B cell (primary cell): ENCODE data around the gene BAIAP3. TPM values are rescaled to one million over a fixed set of nuclear protein-coding genes. Genes with fewer than 3 reads are reported as not detected.

Source experiments
- ATAC-seq: fragments of 200-7000 bp; cut with Tn5 transposase; one replicate; pipeline ENCODE4 v1.10.0; 2021; ENCODE audit warnings: low read depth, mild to moderate bottlenecking, moderate number of reproducible peaks, moderate library complexity
- CTCF ChIA-PET: fragments of 350-600 bp; sonication (Branson Sonifier 250); formaldehyde crosslinking; loops from one replicate; lab custom pipeline; 2021; ENCODE audit warnings: antibody characterized with exemption, inconsistent platforms; lab: Charles Lee
- POLR2A ChIA-PET: fragments of 350-600 bp; sonication (Branson Sonifier 250); formaldehyde crosslinking; loops from one replicate; lab custom pipeline; 2021; ENCODE audit warnings: antibody characterized with exemption; lab: Charles Lee
- DNase-seq: peaks from one replicate; pipeline ENCODE4 v3.0.0; 2013
- H2AFZ ChIP-seq: 2 replicates; pipeline ENCODE4 v1.6.1; 2012; ENCODE audit warnings: mild to moderate bottlenecking, low read depth, low read length; ENCODE audit not compliant: insufficient read depth, poor library complexity, severe bottlenecking
- H3K27ac ChIP-seq, 2 donors: 1 replicate in 1 of 2; 2 replicates in 1 of 2; pipeline ENCODE4 v1.5.1; 2012 to 2013; ENCODE audit warnings: low read length in 2 of 2, mild to moderate bottlenecking in 2 of 2, moderate library complexity in 1 of 2
- H3K27me3 ChIP-seq, 4 experiments: fragments of 200-600 bp in 1 of 4; sonication (generic) in 1 of 4; replicated peaks in 1 of 4; 1 replicate in 2 of 4; 2 replicates in 2 of 4; pipeline versions ENCODE4 v1.6.1 to v1.7.0; 2013 to 2016; ENCODE audit warnings: low read length in 3 of 4, mild to moderate bottlenecking in 2 of 4, mixed read lengths in 1 of 4, moderate library complexity in 1 of 4; ENCODE audit not compliant: insufficient read depth in 4 of 4, control insufficient read depth in 3 of 4; ENCODE audit errors: control extremely low read depth in 1 of 4
- H3K36me3 ChIP-seq, 2 experiments: replicated peaks in 1 of 2; 1 replicate in 1 of 2; 2 replicates in 1 of 2; pipeline versions ENCODE4 v1.6.1 to v1.7.1; 2013; ENCODE audit warnings: low read length in 1 of 2; ENCODE audit not compliant: insufficient read depth in 2 of 2, control insufficient read depth in 1 of 2; ENCODE audit errors: control extremely low read depth in 1 of 2, extremely low read depth in 1 of 2
- H3K4me1 ChIP-seq, 2 donors: fragments of 200-600 bp in 1 of 2; sonication (generic) in 1 of 2; 1 replicate in 1 of 2; 2 replicates in 1 of 2; pipeline versions ENCODE4 v1.5.1 to v1.6.1; 2013 to 2017; ENCODE audit warnings: low read length in 2 of 2; ENCODE audit not compliant: control insufficient read depth in 2 of 2, insufficient read depth in 2 of 2
- H3K4me2 ChIP-seq: replicated peaks from 2 replicates; pipeline ENCODE3; 2012; ENCODE audit warnings: mild to moderate bottlenecking, low read depth, low read length; ENCODE audit not compliant: poor library complexity, severe bottlenecking
- H3K4me3 ChIP-seq, 5 experiments: fragments of 200-600 bp in 1 of 5; sonication (generic) in 1 of 5; 1 replicate in 3 of 5; 2 replicates in 2 of 5; pipeline versions ENCODE4 v1.5.1 to v1.7.0; 2011 to 2016; ENCODE audit warnings: low read length in 4 of 5, mild to moderate bottlenecking in 4 of 5, low read depth in 2 of 5, control low read depth in 1 of 5, moderate library complexity in 1 of 5; ENCODE audit not compliant: insufficient read depth in 1 of 5; ENCODE audit errors: control extremely low read depth in 1 of 5, extremely low read depth in 1 of 5
- H3K79me2 ChIP-seq: fragments of 200-600 bp; sonication (generic); one replicate; pipeline ENCODE4 v1.6.0; 2016; ENCODE audit warnings: low read length; ENCODE audit not compliant: control insufficient read depth, insufficient read depth
- H3K9ac ChIP-seq: fragments of 200-600 bp; sonication (generic); 2 replicates; pipeline ENCODE4 v1.6.1; 2017; ENCODE audit warnings: mild to moderate bottlenecking, low read length, moderate library complexity
- H3K9me3 ChIP-seq, 3 donors: one replicate each; pipeline versions ENCODE4 v1.6.1 to v1.7.1; 2013; ENCODE audit warnings: low read length in 2 of 3; ENCODE audit not compliant: control insufficient read depth in 2 of 3, insufficient read depth in 1 of 3; ENCODE audit errors: control extremely low read depth in 1 of 3
- H4K20me1 ChIP-seq: 2 replicates; pipeline ENCODE4 v1.6.0; 2012; ENCODE audit warnings: mild to moderate bottlenecking, low read length; ENCODE audit not compliant: insufficient read depth, control insufficient read depth, poor library complexity, severe bottlenecking
- H3K27ac Mint-ChIP-seq: one replicate; pipeline ENCODE4 v1.8.0; 2021; ENCODE audit warnings: mixed read lengths
- H3K27me3 Mint-ChIP-seq: one replicate; pipeline ENCODE4 v1.8.0; 2021; ENCODE audit warnings: mixed read lengths
- H3K4me1 Mint-ChIP-seq: one replicate; pipeline ENCODE4 v1.8.0; 2021; ENCODE audit warnings: mixed read lengths
- H3K4me3 Mint-ChIP-seq: one replicate; pipeline ENCODE4 v1.8.0; 2021; ENCODE audit warnings: mixed read lengths
- H3K9me3 Mint-ChIP-seq: one replicate; pipeline ENCODE4 v1.8.0; 2022; ENCODE audit warnings: mixed read lengths; ENCODE audit not compliant: insufficient read depth
- EZH2 ChIP-seq: IDR thresholded peaks from 2 replicates; pipeline ENCODE4 v1.6.1; 2012; ENCODE audit warnings: borderline replicate concordance, low read depth, mild to moderate bottlenecking, moderate library complexity, low read length; ENCODE audit not compliant: insufficient read depth, poor library complexity, severe bottlenecking
- WGBS: methylation state at CpG from one replicate; pipeline ENCODE4 v1.1.5; 2013; ENCODE audit warnings: missing lambda C conversion rate; ENCODE audit not compliant: insufficient coverage; 5-methylcytosine and 5-hydroxymethylcytosine counted together
- intact Hi-C: fragments of 100-400 bp; cut with micrococcal nuclease; formaldehyde crosslinking; loops from one replicate; pipeline ENCODE4 v1.10.0; 2022
- polyA plus RNA-seq: library from polyadenylated mRNA; depleted of rRNA; stranded (reverse); fragments of >200 nt; gene quantifications from 2 replicates; pipeline ENCODE4 v1.2.3, GENCODE V29; 2012
- total RNA-seq, 2 donors: library from RNA; stranded (reverse); fragments of 120-200 nt in 1 of 2; gene quantifications; 1 replicate in 1 of 2; 2 replicates in 1 of 2; pipeline versions ENCODE4 v1.2.3 to v1.2.4, GENCODE V29; 2013 to 2022
- TF ChIP-seq, protein P1 (sequence below): fragments of 200-600 bp; IDR thresholded peaks from one replicate; pipeline ENCODE4 v1.8.0; 2022; ENCODE audit warnings: antibody characterized with exemption, mild to moderate bottlenecking

BAIAP3 gene
- total and polyA plus RNA-seq, 2 donors (not counting 1 experiment from before 2014, with no cell fraction given) = 119 to 130 TPM

DNA sequence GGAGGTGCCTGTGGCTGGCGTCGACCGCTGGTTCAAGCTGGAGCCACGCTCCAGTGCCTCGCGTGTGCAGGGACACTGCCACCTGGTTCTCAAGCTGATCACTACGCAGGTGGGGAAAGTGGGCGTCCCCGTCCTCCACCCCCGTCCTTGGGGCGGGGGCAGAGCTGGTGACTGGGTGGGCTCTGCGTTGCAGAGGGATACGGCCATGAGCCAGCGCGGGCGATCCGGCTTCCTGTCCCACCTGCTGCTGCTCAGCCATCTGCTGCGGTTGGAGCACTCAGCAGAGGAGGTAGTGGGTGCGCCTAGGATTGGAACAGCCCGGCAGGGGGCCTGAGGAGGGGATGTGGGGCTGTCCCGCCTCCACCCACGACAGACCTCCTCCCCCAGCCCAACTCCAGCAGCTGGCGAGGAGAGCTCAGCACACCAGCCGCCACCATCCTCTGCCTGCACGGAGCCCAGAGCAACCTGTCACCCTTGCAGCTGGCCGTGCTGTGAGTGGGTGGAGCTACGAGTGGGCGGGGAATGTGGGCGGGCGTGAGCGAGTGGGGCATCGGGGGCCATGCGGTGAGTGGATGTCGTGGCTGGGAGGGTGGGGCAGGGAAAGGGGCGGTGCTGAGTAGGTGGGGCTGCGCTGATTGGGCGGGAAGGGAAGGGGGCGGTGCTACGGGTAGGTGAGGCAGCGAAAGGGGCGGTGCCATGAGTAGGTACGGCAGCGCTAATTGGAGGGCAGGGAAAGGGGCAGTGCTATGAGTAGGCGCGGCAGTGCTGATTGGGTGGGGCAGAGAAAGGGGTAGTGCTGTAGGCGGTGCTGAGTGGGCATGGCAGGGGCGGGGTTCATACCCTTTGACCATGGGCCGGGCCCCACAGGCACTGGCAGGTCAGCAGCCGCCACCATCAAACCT, 9.3 kb downstream of the BAIAP3 start:
- Mint-ChIP-seq H3K9me3 (no peaks in the 10 kb centered on the region), H3K27ac (peak overlapping the region; percentile 91), H3K4me1 (peaks cover 23% of the 10 kb centered on the region), H3K4me3 (peak overlapping the region; percentile 86), H3K27me3 (no peaks in the 10 kb centered on the region)
- Histone ChIP-seq H3K4me2 (peak overlapping the region; percentile 95), H3K36me3 (peaks cover 0 to 1% of the 10 kb centered on the region in 2 experiments), H3K9me3 (peaks cover 0 to 3% (median 0%) of the 10 kb centered on the region in 3 donors), H3K4me1 (peaks cover 16 to 30% of the 10 kb centered on the region in 2 donors), H4K20me1 (peaks cover 16% of the 10 kb centered on the region), H3K9ac (peak overlapping the region; percentile 59), H2AFZ (peak overlapping the region; percentile 45), H3K79me2 (no peaks in the 10 kb centered on the region), H3K4me3 (peak overlapping the region in 4 of 5 experiments; percentile 38 to 68 (median 44)), H3K27me3 (no peaks in the 10 kb centered on the region), H3K27ac (peak overlapping the region in 1 of 2 donors; percentile 42)
- CTCF ChIA-PET = interaction anchor here (0.6 to 1.6 kb wide), 6 partner anchors 10 to 42 kb away, joined by 3 to 8 read pairs (median 4); no protein-coding TSS in a partner anchor
- WGBS = 0% methylated on average over 41 of the region's 49 CpGs
- TF ChIP-seq, protein P1, sequence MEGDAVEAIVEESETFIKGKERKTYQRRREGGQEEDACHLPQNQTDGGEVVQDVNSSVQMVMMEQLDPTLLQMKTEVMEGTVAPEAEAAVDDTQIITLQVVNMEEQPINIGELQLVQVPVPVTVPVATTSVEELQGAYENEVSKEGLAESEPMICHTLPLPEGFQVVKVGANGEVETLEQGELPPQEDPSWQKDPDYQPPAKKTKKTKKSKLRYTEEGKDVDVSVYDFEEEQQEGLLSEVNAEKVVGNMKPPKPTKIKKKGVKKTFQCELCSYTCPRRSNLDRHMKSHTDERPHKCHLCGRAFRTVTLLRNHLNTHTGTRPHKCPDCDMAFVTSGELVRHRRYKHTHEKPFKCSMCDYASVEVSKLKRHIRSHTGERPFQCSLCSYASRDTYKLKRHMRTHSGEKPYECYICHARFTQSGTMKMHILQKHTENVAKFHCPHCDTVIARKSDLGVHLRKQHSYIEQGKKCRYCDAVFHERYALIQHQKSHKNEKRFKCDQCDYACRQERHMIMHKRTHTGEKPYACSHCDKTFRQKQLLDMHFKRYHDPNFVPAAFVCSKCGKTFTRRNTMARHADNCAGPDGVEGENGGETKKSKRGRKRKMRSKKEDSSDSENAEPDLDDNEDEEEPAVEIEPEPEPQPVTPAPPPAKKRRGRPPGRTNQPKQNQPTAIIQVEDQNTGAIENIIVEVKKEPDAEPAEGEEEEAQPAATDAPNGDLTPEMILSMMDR = peak; percentile 23
- no peak for TF ChIP-seq EZH2
- POLR2A ChIA-PET = interaction anchor here (0.6 to 2.0 kb wide), 7 partner anchors 8 to 78 kb away, joined by 3 to 11 read pairs (median 4); partner anchors contain the start of genes UBE2I and UQCC4
- intact Hi-C loops = loop anchor here (1.0 to 10.0 kb wide), 6 partner anchors 9 to 440 kb away; partner anchors contain the start of genes BAIAP3, CRAMP1, GNPTG and IFT140
- DNase-seq (peak; percentile 98), ATAC-seq (peak; percentile 86)
